ENCODE results near the gene LTB4R.
A peak's percentile ranks its signal among the peaks of the same experiment; 100 is the strongest.
"Not testable (repeated sequence)": the region's sequence is repeated elsewhere in the genome, so short reads cannot be mapped to it uniquely, and the experiment has no call there.

The LTB4R gene

GRCh38 chr14:24324024-24324423, 12.7 kb downstream of the LTB4R start:
- no peak for TF ChIP-seq CTCF (IDR thresholded peaks at IDR 0.05)
- no peak overlapping the region for H3K27ac ChIP-seq
- no peaks in the 10 kb centered on the region for H3K4me1 ChIP-seq
- H3K79me2 ChIP-seq, result no peaks in the 10 kb centered on the region
- no peaks in the 10 kb centered on the region for H3K36me3 ChIP-seq (ENCODE audit: control insufficient read depth, insufficient read depth, low read length)
- no peak overlapping the region for H3K4me2 ChIP-seq (ENCODE audit: low read length)
- no peak overlapping the region for H3K9ac ChIP-seq
- H2AFZ ChIP-seq, result no peak overlapping the region
- H3K4me3 ChIP-seq (ENCODE audit: low read depth, low read length), result no peak overlapping the region
- no peaks in the 10 kb centered on the region for H3K9me3 ChIP-seq (ENCODE audit: control insufficient read depth, low read length)
- H3K27me3 ChIP-seq (ENCODE audit: control insufficient read depth, insufficient read depth, low read length), result no peaks in the 10 kb centered on the region

- Histone ChIP-seq H3K36me3 (ENCODE audit: control insufficient read depth, insufficient read depth, low read length) (no peaks in the 10 kb centered on the region), H3K4me1 (no peaks in the 10 kb centered on the region), H3K27ac (no peak overlapping the region), H3K9ac (no peak overlapping the region), H3K4me3 (ENCODE audit: low read depth, low read length) (no peak overlapping the region), H3K9me3 (ENCODE audit: control insufficient read depth, low read length) (no peaks in the 10 kb centered on the region), H2AFZ (no peak overlapping the region), H3K79me2 (no peaks in the 10 kb centered on the region), H3K4me2 (ENCODE audit: low read length) (no peak overlapping the region), H3K27me3 (ENCODE audit: control insufficient read depth, insufficient read depth, low read length) (no peaks in the 10 kb centered on the region)
- TF ChIP-seq CTCF (IDR thresholded peaks at IDR 0.05), result no peak
Observed at GRCh38 chr14:24325041-24325530, 13.8 kb downstream of the LTB4R start.

- Histone ChIP-seq H3K9me3 (ENCODE audit: control insufficient read depth, low read length) (no peaks in the 10 kb centered on the region), H3K4me2 (ENCODE audit: low read length) (no peak overlapping the region), H3K27me3 (ENCODE audit: control insufficient read depth, insufficient read depth, low read length) (no peaks in the 10 kb centered on the region), H2AFZ (no peak overlapping the region), H3K27ac (no peak overlapping the region), H3K4me1 (no peaks in the 10 kb centered on the region), H3K36me3 (ENCODE audit: control insufficient read depth, insufficient read depth, low read length) (no peaks in the 10 kb centered on the region), H3K79me2 (no peaks in the 10 kb centered on the region), H3K4me3 (ENCODE audit: low read depth, low read length) (no peak overlapping the region), H3K9ac (no peak overlapping the region)
- no peak for TF ChIP-seq CTCF (IDR thresholded peaks at IDR 0.05)
Observed at GRCh38 chr14:24325963-24326362, 14.7 kb downstream of the LTB4R start.

- no peak for TF ChIP-seq CTCF (IDR thresholded peaks at IDR 0.05)
- no peak overlapping the region for H3K4me3 ChIP-seq (ENCODE audit: low read depth, low read length)
- no peak overlapping the region for H2AFZ ChIP-seq
- no peaks in the 10 kb centered on the region for H3K9me3 ChIP-seq (ENCODE audit: control insufficient read depth, low read length)
- no peak overlapping the region for H3K9ac ChIP-seq
- H3K36me3 ChIP-seq (ENCODE audit: control insufficient read depth, insufficient read depth, low read length), result no peaks in the 10 kb centered on the region
- H3K4me1 ChIP-seq, result peaks cover under 1% of the 10 kb centered on the region
- no peak overlapping the region for H3K4me2 ChIP-seq (ENCODE audit: low read length)
- H3K27me3 ChIP-seq (ENCODE audit: control insufficient read depth, insufficient read depth, low read length), result no peaks in the 10 kb centered on the region
- no peaks in the 10 kb centered on the region for H3K79me2 ChIP-seq
- H3K27ac ChIP-seq, result no peak overlapping the region
Observed at GRCh38 chr14:24327303-24327702, 16.0 kb downstream of the LTB4R start.

- H3K79me2 ChIP-seq; H3K27me3 ChIP-seq (ENCODE audit: control insufficient read depth, insufficient read depth, low read length); H3K27ac ChIP-seq; H2AFZ ChIP-seq; H3K4me3 ChIP-seq (ENCODE audit: low read depth, low read length); H3K36me3 ChIP-seq (ENCODE audit: control insufficient read depth, insufficient read depth, low read length); H3K4me1 ChIP-seq; H3K4me2 ChIP-seq (ENCODE audit: low read length); H3K9ac ChIP-seq; H3K9me3 ChIP-seq (ENCODE audit: control insufficient read depth, low read length): not testable (repeated sequence)
- TF ChIP-seq CTCF (IDR thresholded peaks at IDR 0.05), result peak; percentile 64
Observed at GRCh38 chr14:24327914-24328313, 16.6 kb downstream of the LTB4R start.

Measured in parathyroid adenoma (tissue), 2 donors.